WTC11 (cell line): Measurements from ENCODE around the gene KIF5C. TPM values are rescaled to one million over a fixed set of nuclear protein-coding genes. Genes with fewer than 3 reads are reported as not detected.

ENCODE experiments used
- ATAC-seq: fragments of 200-7000 bp; cut with Tn5 transposase; 2 replicates; pipeline ENCODE4 v1.10.0; 2021; ENCODE audit warnings: mild to moderate bottlenecking, moderate library complexity
- CTCF ChIA-PET: fragments of 300-600 bp; sonication (Branson Sonifier 250); formaldehyde crosslinking; loops from one replicate; lab custom pipeline; 2021; ENCODE audit warnings: antibody characterized with exemption; lab: Charles Lee
- POLR2A ChIA-PET: fragments of 350-600 bp; sonication (Branson Sonifier 250); formaldehyde crosslinking; loops from one replicate; lab custom pipeline; 2021; ENCODE audit warnings: antibody characterized with exemption; lab: Charles Lee
- DNase-seq: peaks from one replicate; pipeline ENCODE4 v3.0.0; 2021; ENCODE audit warnings: low spot score
- H3K27ac Mint-ChIP-seq: 2 replicates; pipeline ENCODE4 v1.8.0; 2021; ENCODE audit warnings: mixed read lengths
- H3K27me3 Mint-ChIP-seq: 2 replicates; pipeline ENCODE4 v1.8.0; 2021; ENCODE audit warnings: low read depth, mild to moderate bottlenecking, moderate library complexity, mixed read lengths
- H3K36me3 Mint-ChIP-seq: 2 replicates; pipeline ENCODE4 v1.8.0; 2021; ENCODE audit warnings: mixed read lengths
- H3K4me1 Mint-ChIP-seq: 2 replicates; pipeline ENCODE4 v1.8.0; 2022; ENCODE audit warnings: mixed read lengths
- H3K4me3 Mint-ChIP-seq: 2 replicates; pipeline ENCODE4 v1.8.0; 2021; ENCODE audit warnings: mild to moderate bottlenecking, moderate library complexity, mixed read lengths
- H3K9me3 Mint-ChIP-seq: 2 replicates; pipeline ENCODE4 v1.8.0; 2021; ENCODE audit warnings: mixed read lengths
- AFF4 ChIP-seq: sonication (generic); formaldehyde crosslinking; IDR thresholded peaks from 2 replicates; pipeline ENCODE4 v1.8.1; 2023; ENCODE audit warnings: mild to moderate bottlenecking, missing genetic modification reagents, borderline replicate concordance
- ATF1 ChIP-seq: sonication (generic); formaldehyde crosslinking; IDR thresholded peaks from 2 replicates; pipeline ENCODE4 v1.8.1; 2023; ENCODE audit warnings: mild to moderate bottlenecking, moderate library complexity, missing genetic modification reagents
- CREB1 ChIP-seq: sonication (generic); formaldehyde crosslinking; IDR thresholded peaks from 2 replicates; pipeline ENCODE4 v1.8.0; 2023; ENCODE audit warnings: mild to moderate bottlenecking, missing genetic modification reagents
- CTCF ChIP-seq: fragments of 200-600 bp; IDR thresholded peaks from 2 replicates; pipeline ENCODE4 v1.8.0; 2022; ENCODE audit warnings: antibody characterized with exemption
- ELF4 ChIP-seq: sonication (generic); formaldehyde crosslinking; IDR thresholded peaks from 2 replicates; pipeline ENCODE4 v1.8.1; 2022; ENCODE audit warnings: low read depth, mild to moderate bottlenecking, moderate library complexity, missing genetic modification reagents
- EMX1 ChIP-seq: fragments of 250-450 bp; sonication (Bioruptor Pico); IDR thresholded peaks from 2 replicates; pipeline ENCODE4 v1.8.0; 2021; ENCODE audit warnings: mild to moderate bottlenecking
- FOXJ3 ChIP-seq: sonication (generic); formaldehyde crosslinking; IDR thresholded peaks from 2 replicates; pipeline ENCODE4 v1.9.0; 2021; ENCODE audit warnings: missing genetic modification reagents, mild to moderate bottlenecking, borderline replicate concordance
- GABPB1 ChIP-seq: sonication (generic); formaldehyde crosslinking; IDR thresholded peaks from 2 replicates; pipeline ENCODE4 v1.8.1; 2023; ENCODE audit warnings: mild to moderate bottlenecking, missing genetic modification reagents
- HMGA2 ChIP-seq: fragments of 250-450 bp; sonication (Bioruptor Pico); IDR thresholded peaks from 2 replicates; pipeline ENCODE4 v1.4.0; 2021; ENCODE audit warnings: mild to moderate bottlenecking, moderate library complexity
- JUN ChIP-seq: sonication (generic); formaldehyde crosslinking; IDR thresholded peaks from 2 replicates; pipeline ENCODE4 v1.8.0; 2023; ENCODE audit warnings: mild to moderate bottlenecking, missing genetic modification reagents
- KAT7 ChIP-seq: sonication (generic); formaldehyde crosslinking; IDR thresholded peaks from 2 replicates; pipeline ENCODE4 v1.8.1; 2023; ENCODE audit warnings: missing genetic modification reagents, mild to moderate bottlenecking, borderline replicate concordance
- MLX ChIP-seq: sonication (generic); formaldehyde crosslinking; IDR thresholded peaks from 2 replicates; pipeline ENCODE4 v1.8.1; 2023; ENCODE audit warnings: mild to moderate bottlenecking, missing genetic modification reagents, moderate library complexity
- MYBL2 ChIP-seq: sonication (generic); formaldehyde crosslinking; IDR thresholded peaks from 2 replicates; pipeline ENCODE4 v1.8.1; 2023; ENCODE audit warnings: mild to moderate bottlenecking, moderate library complexity, missing genetic modification reagents
- NFYB ChIP-seq: sonication (generic); formaldehyde crosslinking; conservative IDR thresholded peaks from 2 replicates; pipeline ENCODE4 v1.8.0; 2022; ENCODE audit warnings: low read depth, missing genetic modification reagents
- NR3C1 ChIP-seq: sonication (generic); formaldehyde crosslinking; conservative IDR thresholded peaks from 2 replicates; pipeline ENCODE4 v1.8.1; 2023; ENCODE audit warnings: low read depth, mild to moderate bottlenecking, missing genetic modification reagents
- RELA ChIP-seq: sonication (generic); formaldehyde crosslinking; IDR thresholded peaks from 2 replicates; pipeline ENCODE4 v1.8.1; 2022; ENCODE audit warnings: missing genetic modification reagents, mild to moderate bottlenecking, borderline replicate concordance
- SMAD4 ChIP-seq: sonication (generic); formaldehyde crosslinking; IDR thresholded peaks from 2 replicates; pipeline ENCODE4 v1.8.0; 2022; ENCODE audit warnings: mild to moderate bottlenecking, missing genetic modification reagents
- ZBTB21 ChIP-seq: sonication (generic); formaldehyde crosslinking; IDR thresholded peaks from 2 replicates; pipeline ENCODE4 v1.8.1; 2023; ENCODE audit warnings: mild to moderate bottlenecking, missing genetic modification reagents, borderline replicate concordance
- ZNF121 ChIP-seq: sonication (generic); formaldehyde crosslinking; IDR thresholded peaks from 2 replicates; pipeline ENCODE4 v1.8.0; 2023; ENCODE audit warnings: missing genetic modification reagents
- ZNF219 ChIP-seq: sonication (generic); formaldehyde crosslinking; IDR thresholded peaks from 2 replicates; pipeline ENCODE4 v1.8.0; 2023; ENCODE audit warnings: missing genetic modification reagents, mild to moderate bottlenecking, borderline replicate concordance
- ZNF232 ChIP-seq: sonication (generic); formaldehyde crosslinking; IDR thresholded peaks from 2 replicates; pipeline ENCODE4 v1.8.0; 2022; ENCODE audit warnings: mild to moderate bottlenecking, missing genetic modification reagents
- ZNF263 ChIP-seq: sonication (generic); formaldehyde crosslinking; IDR thresholded peaks from 2 replicates; pipeline ENCODE4 v1.8.1; 2022; ENCODE audit warnings: low read depth, mild to moderate bottlenecking, moderate library complexity, missing genetic modification reagents
- ZNF281 ChIP-seq: sonication (generic); formaldehyde crosslinking; IDR thresholded peaks from 2 replicates; pipeline ENCODE4 v1.8.0; 2023; ENCODE audit warnings: mild to moderate bottlenecking, missing genetic modification reagents
- ZNF423 ChIP-seq: fragments of 250-450 bp; sonication (Bioruptor Pico); IDR thresholded peaks from 2 replicates; pipeline ENCODE4 v2.1.2; 2022; ENCODE audit warnings: mild to moderate bottlenecking, moderate library complexity
- ZNF512 ChIP-seq: sonication (generic); formaldehyde crosslinking; IDR thresholded peaks from 2 replicates; pipeline ENCODE4 v1.8.1; 2022; ENCODE audit warnings: missing genetic modification reagents, borderline replicate concordance
- total RNA-seq: library from RNA; stranded (reverse); gene quantifications from 3 replicates; pipeline ENCODE4 v1.2.3, GENCODE V29; 2021

Gene KIF5C
- total RNA-seq, 1 experiment from 2014 or later = 73.5 TPM

- TF ChIP-seq AFF4 (CRISPR knock-in tag) (no peak), CTCF (no peak), SMAD4 (CRISPR knock-in tag) (no peak), CREB1 (CRISPR knock-in tag) (no peak), ZNF263 (CRISPR knock-in tag) (no peak), ZNF232 (CRISPR knock-in tag) (no peak), JUN (CRISPR knock-in tag) (no peak)
- TF ChIP-seq, all 79 proteins: peak for 0
Observed at GRCh38 chr2:149062531-149062930, 187.5 kb downstream of the KIF5C start (continued).

- ChIA-PET POLR2A (interaction anchor here (0.7 kb wide), 2 partner anchors 85 to 172 kb away, joined by 5 to 12 read pairs; no protein-coding TSS in a partner anchor), CTCF (interaction anchor here (1.0 to 1.6 kb wide), 2 partner anchors 22 to 251 kb away, joined by 4 to 5 read pairs; no protein-coding TSS in a partner anchor)
- TF ChIP-seq ELF4 (CRISPR knock-in tag) (no peak), ZBTB21 (CRISPR knock-in tag) (no peak), FOXJ3 (CRISPR knock-in tag) (no peak), MYBL2 (CRISPR knock-in tag) (no peak), GABPB1 (CRISPR knock-in tag) (no peak), ZNF219 (no peak), ATF1 (no peak), ZNF281 (no peak), CREB1 (CRISPR knock-in tag) (no peak), ZNF512 (CRISPR knock-in tag) (no peak), MLX (CRISPR knock-in tag) (no peak), ZNF423 (CRISPR knock-in tag) (no peak), KAT7 (CRISPR knock-in tag) (no peak), NFYB (CRISPR knock-in tag) (no peak), ZNF121 (no peak), EMX1 (CRISPR knock-in tag) (no peak), NR3C1 (no peak), RELA (CRISPR knock-in tag) (no peak), HMGA2 (no peak)
- Mint-ChIP-seq H3K27me3 (no peaks in the 10 kb centered on the region), H3K9me3 (peaks cover 5% of the 10 kb centered on the region; the same call in 1 of the 2 replicates), H3K27ac (no peak overlapping the region), H3K4me3 (no peak overlapping the region), H3K4me1 (peaks cover 12% of the 10 kb centered on the region), H3K36me3 (no peaks in the 10 kb centered on the region)
- ATAC-seq = no peak
- no peak for DNase-seq
Observed at GRCh38 chr2:149063177-149063576, 188.2 kb downstream of the KIF5C start.
